ENCODE measurements around the gene BTNL9.
"Not testable (repeated sequence)": the region's sequence is repeated elsewhere in the genome, so short reads cannot be mapped to it uniquely, and the experiment has no call there.

The BTNL9 gene

DNA sequence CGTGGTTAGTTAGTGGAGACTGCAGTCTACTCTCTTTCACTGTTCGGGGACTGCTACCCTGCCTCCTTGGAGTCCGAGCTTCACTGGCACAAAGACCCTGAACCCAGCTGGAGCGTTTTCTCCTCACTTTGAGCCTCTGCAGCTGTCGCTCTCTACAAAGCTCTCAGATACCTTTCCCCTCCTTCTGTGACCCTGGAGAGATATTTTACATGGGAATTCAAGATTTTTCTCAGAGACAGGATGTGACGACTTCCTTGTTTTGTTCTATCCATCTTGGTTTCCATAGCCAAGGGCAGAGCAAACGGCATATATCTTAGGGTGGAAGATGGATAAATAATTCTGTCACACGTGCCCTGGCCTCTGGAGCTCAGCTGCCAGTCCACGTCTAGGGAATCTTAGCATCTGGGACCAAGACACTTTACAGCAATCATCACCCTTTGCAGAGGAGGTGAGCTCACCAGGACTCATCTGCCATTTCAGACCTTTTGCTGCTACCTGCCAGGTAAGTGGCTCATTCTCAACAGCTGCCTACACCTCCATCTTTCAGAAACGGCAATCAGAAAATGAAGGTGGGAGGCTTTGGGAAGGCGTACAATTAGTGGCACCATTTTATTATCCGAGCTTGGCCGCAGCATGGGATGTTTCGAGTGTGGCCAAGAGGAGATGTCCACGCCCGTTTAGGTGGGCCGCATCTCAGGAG is at the start of gene BTNL9:
Gene BTNL9 (plus strand): TSS at position 336 of the 700 bp plus-strand sequence. CDS start 5,224 bp downstream, outside the sequence.
- DNase-seq (ENCODE audit: low read depth in 2 of 2, low spot score in 1 of 2) = no peak

DNA sequence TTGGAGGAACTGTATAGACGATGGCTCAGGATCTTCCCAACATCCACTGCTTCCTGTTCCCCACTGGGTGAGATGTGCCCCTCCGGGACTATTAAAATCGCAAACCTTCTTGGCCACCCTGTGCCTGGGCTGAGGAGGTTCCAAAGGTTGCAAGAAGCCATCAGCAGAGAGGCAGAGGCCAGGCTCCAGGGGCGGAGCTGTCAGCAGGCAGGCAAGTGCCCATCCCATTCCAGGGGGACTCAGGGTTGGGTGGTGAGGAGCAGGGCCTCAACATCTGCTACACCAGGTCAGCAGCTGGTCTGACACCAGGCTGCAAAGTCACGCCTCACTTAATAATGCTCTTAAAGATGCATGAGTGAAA is 49.2 kb upstream of the BTNL9 start:
- no peak for DNase-seq (ENCODE audit: low read depth in 2 of 2, low spot score in 1 of 2)

DNA sequence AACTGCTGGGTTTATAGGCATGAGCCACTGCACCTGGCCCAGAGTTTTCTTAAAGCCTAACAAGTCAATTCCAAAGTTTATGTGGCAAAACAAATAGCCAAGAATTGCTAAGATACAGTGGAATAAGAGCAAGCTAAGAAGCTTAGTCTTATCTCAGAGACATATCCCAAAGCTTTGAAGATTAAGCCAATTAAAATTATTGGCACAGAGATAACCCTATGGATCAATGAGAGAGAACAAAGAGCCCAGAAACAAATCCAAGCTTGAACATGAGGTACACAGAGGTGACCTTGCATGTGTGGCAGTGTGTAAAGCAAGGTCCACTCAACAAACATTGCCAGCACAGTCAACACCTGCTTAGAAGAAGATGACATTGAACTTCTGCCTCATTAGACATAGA is 38.1 kb upstream of the BTNL9 start:
- DNase-seq (ENCODE audit: low read depth in 2 of 2, low spot score in 1 of 2) = no peak

DNA sequence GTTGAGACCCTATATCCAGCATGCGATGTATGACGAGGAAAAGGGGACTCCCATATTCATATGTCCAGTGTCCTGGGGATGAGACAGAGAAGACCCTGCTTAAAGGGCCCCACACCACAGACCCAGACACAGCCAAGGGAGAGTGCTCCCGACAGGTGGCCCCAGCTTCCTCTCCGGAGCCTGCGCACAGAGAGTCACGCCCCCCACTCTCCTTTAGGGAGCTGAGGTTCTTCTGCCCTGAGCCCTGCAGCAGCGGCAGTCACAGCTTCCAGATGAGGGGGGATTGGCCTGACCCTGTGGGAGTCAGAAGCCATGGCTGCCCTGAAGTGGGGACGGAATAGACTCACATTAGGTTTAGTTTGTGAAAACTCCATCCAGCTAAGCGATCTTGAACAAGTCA is 34.3 kb upstream of the BTNL9 start:
- DNase-seq (ENCODE audit: low read depth in 2 of 2, low spot score in 1 of 2) = no peak

DNA sequence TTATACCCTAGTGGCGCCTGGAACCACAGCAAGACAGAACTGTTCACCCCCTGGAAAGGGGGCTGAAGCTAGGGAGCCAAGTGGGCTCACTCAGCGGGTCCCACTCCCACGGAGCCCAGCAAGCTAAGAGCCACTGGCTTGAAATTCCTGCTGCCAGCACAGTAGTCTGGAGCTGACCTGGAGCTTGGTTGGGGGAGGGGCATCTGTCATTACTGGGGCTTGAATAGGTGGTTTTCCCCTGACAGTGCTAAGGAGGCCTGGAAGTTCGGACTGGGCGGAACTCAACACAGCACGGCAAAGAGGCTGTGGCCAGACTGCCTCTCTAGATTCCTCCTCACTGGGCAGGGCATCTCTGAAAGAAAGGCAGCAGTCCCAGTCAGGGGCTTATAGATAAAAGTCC is 31.9 kb upstream of the BTNL9 start:
- DNase-seq (ENCODE audit: low read depth in 2 of 2, low spot score in 1 of 2) = no peak

DNA sequence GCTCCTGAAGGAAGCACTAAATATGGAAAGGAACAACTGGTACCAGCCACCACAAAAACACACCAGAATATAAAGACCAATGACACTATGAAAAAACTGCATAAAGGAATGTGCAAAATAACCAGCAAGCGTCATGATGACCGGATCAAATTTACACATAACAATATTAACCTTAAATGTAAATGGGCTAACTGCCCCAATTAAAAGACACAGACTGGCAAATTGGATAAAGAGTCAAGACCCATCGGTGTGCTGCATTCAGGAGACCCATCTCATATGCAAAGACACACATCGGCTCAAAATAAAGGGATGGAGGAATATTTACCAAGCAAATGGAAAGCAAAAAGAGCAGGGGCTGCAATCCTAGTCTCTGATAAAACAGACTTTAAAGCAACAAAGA is 30.0 kb upstream of the BTNL9 start:
- DNase-seq (ENCODE audit: low read depth in 2 of 2, low spot score in 1 of 2) = not testable (repeated sequence)

DNA sequence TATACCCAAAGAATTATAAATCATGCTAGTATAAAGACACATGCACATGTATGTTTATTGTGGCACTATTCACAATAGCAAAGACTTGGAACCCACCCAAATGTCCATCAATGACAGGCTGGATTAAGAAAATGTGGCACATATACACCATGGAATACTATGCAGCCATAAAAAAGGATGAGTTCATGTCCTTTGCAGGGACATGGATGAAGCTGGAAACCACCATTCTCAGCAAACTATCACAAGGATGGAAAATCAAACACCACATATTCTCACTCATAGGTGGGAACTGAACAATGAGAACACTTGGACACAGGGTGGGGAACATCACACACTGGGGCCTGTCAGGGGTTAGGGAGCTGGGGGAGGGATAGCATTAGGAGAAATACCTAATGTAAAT is 25.4 kb upstream of the BTNL9 start:
- DNase-seq (ENCODE audit: low read depth in 2 of 2, low spot score in 1 of 2) = not testable (repeated sequence)

DNA sequence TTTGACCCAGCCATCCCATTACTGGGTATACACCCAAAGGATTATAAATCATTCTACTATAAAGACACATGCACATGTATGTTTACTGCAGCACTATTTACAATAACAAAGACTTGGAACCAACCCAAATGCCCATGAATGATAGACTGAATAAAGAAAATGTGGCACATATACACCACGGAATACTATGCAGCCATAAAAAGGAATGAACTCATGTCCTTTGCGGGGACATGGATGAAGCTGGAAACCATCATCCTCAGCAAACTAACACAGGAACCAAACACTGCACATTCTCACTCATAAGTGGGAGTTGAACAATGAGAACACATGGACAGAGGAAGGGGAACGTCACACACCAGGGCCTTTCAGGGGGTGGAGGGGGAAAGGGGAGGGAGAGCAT is 22.6 kb upstream of the BTNL9 start:
- not testable (repeated sequence) for DNase-seq (ENCODE audit: low read depth in 2 of 2, low spot score in 1 of 2)

DNA sequence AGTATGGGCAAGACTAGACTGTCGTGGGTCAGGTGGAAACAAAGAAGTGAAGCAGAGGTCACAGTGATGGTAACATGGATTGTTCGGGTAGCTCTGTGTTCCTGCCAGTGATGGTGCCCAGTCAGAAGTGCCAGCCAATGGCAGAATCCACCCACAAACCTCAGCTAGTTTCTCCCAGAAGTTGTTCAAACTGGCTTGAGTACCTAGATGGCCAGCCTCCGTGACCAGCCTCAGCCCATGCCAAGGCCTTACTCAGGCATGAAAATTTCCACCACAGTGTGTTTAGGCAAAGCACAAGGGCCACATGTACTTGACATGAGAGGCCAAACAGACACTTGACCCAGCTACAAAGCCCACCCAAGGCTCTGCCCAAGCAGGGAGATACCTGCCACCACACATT is 19.4 kb upstream of the BTNL9 start:
- no peak for DNase-seq (ENCODE audit: low read depth in 2 of 2, low spot score in 1 of 2)

DNA sequence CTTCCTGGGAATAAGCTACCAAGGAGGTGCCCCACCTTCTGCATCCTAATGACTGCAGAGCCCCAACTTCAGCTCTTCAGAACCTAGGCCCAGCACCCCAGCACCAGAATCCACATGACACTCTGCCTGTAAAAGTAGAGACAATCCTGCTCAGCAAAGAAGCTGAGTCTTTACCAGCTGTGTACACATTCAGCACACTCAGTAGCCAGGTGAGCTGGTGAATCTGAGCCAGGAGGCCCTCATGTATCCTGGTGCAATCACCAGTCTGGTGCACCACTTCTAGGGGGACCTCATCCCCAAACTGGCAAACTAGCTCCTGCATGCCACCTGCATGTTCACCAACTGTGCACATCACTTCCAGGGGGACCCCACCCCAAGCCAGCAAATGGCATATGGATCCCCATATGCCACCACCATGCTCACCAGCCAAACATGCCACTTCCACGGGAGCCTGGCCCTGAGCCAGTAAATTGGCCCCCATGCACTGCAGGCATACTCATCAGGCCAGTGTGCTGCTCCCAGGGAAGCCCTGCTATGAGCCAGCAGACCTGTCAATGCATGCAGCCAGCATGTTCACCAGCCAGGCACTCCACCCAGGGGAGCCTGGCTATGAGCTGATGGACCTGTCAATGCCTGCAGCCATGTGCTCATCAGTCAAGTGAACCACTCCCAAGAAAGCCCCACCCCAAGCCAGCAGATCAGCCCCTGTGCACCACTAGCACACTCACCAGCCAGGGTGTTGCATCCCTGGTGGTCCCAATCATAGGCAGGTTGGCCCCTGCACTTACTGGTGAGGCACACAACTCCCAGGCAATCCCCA is 15.6 kb upstream of the BTNL9 start:
- no peak for DNase-seq (ENCODE audit: low read depth in 2 of 2, low spot score in 1 of 2)

DNA sequence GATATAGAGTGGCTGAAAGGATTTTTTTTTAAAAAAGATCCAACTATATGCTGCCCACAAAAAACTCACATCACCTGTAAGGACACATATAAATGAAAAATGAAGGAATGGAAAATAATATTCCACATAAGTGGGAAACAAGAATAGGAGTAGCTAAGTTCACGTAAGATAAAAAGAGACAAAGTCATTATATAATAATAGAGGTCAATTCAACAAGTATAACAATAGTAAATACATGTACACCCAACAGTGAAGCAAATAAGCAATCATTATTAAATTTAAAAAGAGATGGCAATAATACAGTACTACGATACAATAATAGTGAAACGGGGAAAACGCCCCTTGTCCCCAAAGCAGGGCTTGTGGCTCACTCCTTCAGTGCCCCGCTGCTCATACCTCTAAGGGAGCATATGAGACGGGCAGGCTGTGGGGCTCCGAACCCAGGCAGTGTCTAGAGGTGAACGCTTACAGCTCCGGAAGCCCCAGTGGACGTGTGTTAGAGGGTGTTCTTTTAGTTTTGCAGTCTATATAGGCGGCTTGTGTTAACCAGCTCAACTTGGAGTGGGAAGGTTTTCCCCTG is 12.5 kb upstream of the BTNL9 start:
- DNase-seq (ENCODE audit: low read depth in 2 of 2, low spot score in 1 of 2) = no peak

DNA sequence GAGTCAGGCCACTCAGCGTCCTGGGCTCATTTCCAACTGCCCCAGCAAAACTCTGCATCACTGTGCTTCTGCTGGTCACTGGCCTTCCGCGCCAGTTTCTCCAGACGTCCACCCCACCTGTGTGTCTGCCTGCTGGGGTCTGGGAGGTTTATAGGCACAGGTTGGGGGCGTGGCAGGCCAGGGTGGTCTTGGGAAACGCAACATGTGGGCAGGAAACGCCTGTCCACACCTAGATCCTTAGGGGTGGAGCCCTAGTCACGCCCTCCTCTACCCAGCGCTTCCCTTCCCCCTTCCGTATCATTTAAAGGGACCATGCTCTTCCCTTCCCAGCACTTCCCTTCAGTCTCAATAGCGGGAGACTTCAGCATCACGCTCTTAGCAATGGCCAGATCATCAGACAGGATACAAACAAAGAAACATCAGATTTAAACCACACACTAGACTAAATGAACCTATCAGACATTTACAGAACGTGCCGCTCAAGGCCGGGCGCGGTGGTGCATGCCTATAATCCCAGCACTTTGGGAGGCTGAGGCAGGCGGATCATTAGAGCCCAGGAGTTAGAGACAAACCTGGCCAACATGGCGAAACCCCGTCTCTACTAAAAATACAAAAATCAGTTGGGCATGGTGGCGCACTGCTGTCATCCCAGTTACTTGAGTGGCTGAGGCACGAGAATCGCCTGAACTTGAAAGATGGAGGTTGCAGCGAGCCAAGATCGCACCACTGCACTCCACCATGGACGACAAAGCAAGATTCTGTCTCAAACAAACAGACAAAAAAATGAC is 11.8 kb upstream of the BTNL9 start:
- no peak for DNase-seq (ENCODE audit: low read depth in 2 of 2, low spot score in 1 of 2)

DNA sequence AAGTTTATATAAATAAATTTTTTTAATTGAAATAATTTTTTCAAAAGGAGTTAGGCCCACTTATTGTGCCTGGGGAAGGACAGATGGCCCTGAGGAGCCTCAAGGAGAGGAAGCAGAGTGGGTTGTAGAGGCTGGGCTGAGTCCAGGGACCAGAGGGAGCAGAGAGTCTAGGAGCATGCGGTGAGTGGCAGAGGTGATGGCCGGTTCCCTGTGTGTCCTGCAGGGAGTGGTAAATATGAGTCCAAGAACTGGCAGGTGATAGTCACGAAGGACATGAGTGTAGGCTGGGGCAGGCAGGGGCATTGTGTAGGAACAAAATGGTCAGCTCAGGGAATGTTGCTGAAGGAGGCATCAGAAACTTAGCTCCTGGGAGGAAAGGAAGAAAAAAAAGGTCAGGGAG is 8.3 kb upstream of the BTNL9 start:
- no peak for DNase-seq (ENCODE audit: low read depth in 2 of 2, low spot score in 1 of 2)

DNA sequence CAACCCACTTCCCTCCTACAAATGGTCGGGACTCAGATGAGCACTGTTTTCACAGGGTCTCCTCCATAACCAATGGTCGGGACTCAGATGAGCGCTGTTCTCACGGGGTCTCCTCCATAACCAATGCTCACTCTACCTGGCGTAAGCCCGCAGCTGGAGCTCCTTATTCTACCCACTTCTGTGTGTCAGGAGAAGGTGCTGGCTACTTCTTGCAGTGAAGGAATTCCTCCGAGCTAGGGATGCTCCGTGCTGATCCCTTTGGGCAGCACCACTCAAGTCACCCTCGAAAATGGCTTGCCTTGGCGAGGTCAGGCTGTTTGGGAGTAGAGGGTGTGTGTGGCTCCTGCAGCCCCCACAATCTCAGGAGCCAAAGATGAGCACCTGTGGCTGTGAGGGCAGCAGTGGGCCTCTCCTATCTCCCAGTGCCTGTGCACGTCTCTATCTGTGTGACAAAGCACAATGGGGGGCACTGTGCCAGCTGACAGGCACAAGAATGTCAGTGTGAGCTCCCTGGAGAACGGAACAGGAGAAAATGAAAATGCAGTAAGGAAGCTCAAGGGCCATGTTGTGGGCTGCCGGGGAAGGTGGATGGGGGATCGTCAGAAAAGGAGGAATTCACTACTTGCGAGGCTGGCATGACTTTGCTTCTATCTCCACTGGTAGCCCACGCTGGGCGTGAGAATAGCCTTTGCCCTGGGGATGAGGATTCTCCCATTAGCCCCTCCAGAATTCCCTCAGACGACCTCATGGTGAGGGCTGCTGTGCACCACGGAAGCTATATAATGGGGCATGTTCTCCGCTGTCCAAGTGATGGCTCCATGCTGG is 3.9 kb upstream of the BTNL9 start:
- no peak for DNase-seq (ENCODE audit: low read depth in 2 of 2, low spot score in 1 of 2)

DNA sequence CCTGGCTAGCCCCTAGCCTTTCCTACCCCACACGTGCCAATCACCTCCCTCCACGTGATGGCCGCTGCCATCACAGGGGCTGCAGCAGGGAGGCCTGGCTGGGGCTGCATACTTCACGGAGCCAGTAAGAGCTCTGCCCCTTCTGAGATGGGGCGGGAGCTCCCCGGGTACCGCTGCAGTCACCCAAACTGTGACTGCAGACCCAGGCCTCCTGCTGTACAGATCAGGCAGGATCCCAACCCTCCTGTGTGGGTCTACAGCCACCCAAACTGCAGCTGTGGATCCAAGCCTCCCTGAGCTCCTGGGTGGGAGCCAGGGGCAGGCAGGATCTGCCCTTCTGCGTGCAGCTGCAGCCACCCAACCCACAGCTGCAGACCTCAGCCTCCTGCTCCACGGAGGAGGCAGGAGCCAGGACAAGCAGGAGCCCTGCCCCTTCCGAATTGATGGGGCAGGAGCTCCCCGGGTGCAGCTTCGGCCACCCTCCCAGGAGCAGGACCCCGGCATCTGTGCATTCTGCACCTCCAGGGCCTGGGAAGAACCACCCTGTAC is 3.2 kb upstream of the BTNL9 start:
- DNase-seq (ENCODE audit: low read depth in 2 of 2, low spot score in 1 of 2) = no peak

DNA sequence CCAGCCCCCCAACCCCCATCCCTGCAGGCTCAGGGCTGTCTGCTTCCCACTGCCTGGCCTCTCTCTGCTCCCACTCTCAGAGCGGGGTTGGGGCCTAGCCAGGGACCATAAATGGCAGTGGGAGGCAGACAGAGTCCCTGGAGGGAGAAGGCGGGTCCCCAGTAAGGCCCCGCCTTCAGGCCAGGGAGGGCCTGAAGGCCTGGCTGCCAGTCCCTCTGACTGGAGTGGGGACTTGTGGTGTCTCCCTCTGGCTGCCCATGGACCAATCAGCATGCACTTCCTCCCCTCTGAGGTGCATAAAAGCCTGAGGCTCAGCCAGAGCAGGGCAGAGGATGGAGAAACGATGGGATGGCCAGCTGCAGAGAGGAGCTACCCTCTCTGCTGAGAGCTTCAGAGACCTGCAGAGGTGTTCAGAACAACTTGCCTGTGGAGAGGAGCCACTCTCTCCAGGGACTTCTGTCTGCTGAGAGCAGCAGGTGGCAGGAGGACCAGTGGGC is 2.7 kb upstream of the BTNL9 start:
- no peak for DNase-seq (ENCODE audit: low read depth in 2 of 2, low spot score in 1 of 2)

DNA sequence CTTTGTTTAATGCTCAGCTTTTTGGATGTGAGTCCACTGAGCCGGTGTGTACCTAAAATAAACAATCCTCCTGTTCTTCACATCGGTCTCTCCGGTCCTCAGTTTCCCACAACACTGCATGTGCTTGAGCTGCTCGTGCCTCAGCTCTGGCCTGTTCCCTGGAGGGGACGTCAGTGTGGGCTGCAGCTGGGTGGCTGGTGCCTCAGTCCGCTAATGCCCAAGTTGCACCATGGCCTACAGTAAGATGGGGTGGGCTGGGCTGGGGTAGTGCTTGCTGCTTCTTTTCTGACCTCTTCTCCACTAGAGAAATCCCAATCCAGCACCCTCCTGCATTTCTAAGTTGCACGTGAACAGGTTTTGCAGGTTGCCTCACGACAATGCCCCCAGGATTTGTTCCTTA is 595 bp upstream of the BTNL9 start:
- DNase-seq (ENCODE audit: low read depth in 2 of 2, low spot score in 1 of 2) = no peak

DNA sequence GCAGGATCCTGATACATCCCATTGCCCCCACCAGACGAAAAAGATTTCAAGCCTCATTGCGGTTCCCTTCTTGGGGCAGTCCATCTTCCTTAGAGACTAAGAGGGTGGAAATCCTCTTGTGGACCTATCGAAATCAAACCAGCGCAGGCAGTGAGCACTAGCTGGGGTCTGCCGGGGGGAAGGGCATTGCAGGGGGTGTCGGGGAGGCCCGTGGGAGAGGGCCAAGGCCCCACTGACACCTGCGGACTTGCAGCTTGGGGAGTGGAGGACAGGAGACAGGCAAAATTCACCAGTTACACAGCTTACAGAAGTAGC is 522 bp downstream of the BTNL9 start:
- DNase-seq (ENCODE audit: low read depth in 2 of 2, low spot score in 1 of 2) = no peak

DNA sequence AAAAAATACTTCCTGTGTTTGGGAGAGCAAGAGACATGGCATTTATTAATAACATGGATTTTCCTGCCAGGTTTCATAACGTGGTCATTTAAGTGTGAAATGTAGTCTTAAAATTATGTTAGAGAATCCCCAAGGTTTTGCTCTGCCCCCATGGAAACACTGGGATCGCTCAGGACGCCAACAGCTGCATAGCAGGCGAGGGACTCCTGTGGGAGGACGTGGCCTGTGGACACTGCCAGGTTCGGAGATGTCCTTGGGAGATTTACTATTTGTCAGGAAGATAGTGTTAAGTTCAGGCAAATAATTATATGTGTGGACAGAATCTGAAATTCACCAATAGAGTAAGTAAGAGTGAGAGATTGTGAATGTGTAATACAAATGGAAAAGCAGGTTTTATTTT is 977 bp downstream of the BTNL9 start:
- DNase-seq (ENCODE audit: low read depth in 2 of 2, low spot score in 1 of 2) = no peak

DNA sequence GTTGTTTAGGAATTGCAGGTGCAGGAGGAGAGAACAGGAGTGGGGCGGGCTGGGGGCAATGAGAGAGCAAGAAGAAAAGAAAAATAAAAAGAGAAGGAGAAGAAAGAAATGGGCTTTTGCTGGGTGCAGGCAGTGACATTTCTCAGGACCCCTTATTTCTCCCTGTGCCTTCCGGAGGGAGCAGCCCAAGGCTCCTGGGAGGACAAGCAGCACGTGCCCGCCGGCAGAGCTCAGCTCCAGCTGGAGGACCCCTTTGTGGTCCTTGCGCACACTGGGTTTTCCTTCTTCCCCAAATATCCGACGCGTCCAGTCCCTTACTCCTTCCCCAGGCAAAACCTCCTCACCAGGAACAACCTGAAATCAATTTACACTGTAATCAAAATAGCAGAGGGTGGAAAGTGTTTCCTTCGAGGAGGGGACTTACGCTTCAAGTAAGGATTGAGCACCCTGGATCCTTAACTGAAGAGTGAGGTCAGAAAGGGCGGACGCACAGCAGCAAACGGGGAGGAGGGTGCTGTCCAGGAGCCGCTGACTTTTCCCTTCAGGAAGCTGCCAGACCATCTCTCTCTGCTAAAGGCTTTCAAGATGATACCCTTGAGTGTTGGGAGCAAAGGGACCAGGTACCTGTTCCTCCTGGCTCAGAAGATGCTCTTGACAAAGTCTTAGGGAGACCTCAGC is 2.1 kb downstream of the BTNL9 start:
- DNase-seq (ENCODE audit: low read depth in 2 of 2, low spot score in 1 of 2) = no peak
